Esophagus squamous epithelium (tissue), 5 donors: ENCODE measurements around the gene NAA10. TPM values are rescaled to one million over a fixed set of nuclear protein-coding genes. Genes with fewer than 3 reads are reported as not detected.

ENCODE experiments used
- DNase-seq: peaks from one replicate; lab custom pipeline; 2025; lab: John Stamatoyannopoulos, UW
- H3K27ac ChIP-seq, 4 donors: fragments of 200-600 bp; sonication (generic); one replicate each; pipeline ENCODE4 v1.5.1; 2016 to 2019; ENCODE audit warnings: mild to moderate bottlenecking in 1 of 4
- H3K27me3 ChIP-seq, 4 donors: fragments of 200-600 bp; sonication (generic); 1 replicate in 3 of 4; 2 replicates in 1 of 4; pipeline versions ENCODE4 v1.5.1 to v1.6.0; 2017 to 2021; ENCODE audit warnings: antibody characterized with exemption in 1 of 4
- H3K36me3 ChIP-seq, 3 donors: fragments of 200-600 bp; sonication (generic); one replicate each; pipeline ENCODE4 v1.5.1; 2016 to 2019
- H3K4me1 ChIP-seq, 3 donors: fragments of 200-600 bp; sonication (generic); one replicate each; pipeline ENCODE4 v1.5.1; 2017 to 2019
- H3K4me3 ChIP-seq, 4 donors: fragments of 200-600 bp; sonication (generic); 1 replicate in 3 of 4; 2 replicates in 1 of 4; pipeline ENCODE4 v1.5.1; 2016 to 2019; ENCODE audit warnings: mild to moderate bottlenecking in 2 of 4, moderate library complexity in 1 of 4
- H3K9me3 ChIP-seq, 3 donors: fragments of 200-600 bp; sonication (generic); one replicate each; pipeline ENCODE4 v1.5.1; 2016 to 2019
- POLR2A ChIP-seq, 4 donors: fragments of 450-650 bp; IDR thresholded peaks; one replicate each; pipeline ENCODE4 v1.6.1; 2017; ENCODE audit warnings: antibody characterized with exemption in 4 of 4, mild to moderate bottlenecking in 4 of 4, moderate library complexity in 3 of 4
- WGBS, 2 donors: methylation state at CpG; one replicate each; pipeline ENCODE4 v1.1.5; 2018; 5-methylcytosine and 5-hydroxymethylcytosine counted together
- intact Hi-C: fragments of 100-400 bp; cut with DNase I; formaldehyde crosslinking; loops from one replicate; pipeline ENCODE4 v1.15.0; 2022
- total RNA-seq, 4 donors: library from RNA; depleted of rRNA; stranded (reverse); fragments of >200 nt; gene quantifications; one replicate each; pipeline ENCODE4 v1.1.0, GENCODE V29; 2016
- TF ChIP-seq, protein P1 (sequence below), 6 experiments: fragments of 450-650 bp in 4 of 6; fragments of 200-600 bp in 2 of 6; sonication (generic) in 2 of 6; IDR thresholded peaks; one replicate each; pipeline ENCODE4 v1.5.1; 2016 to 2019; ENCODE audit warnings: antibody characterized with exemption in 6 of 6, mild to moderate bottlenecking in 4 of 6, moderate library complexity in 4 of 6
- donor health status: DM: yes; HTN: yes; CAD: no.

The NAA10 gene
- total RNA-seq, 4 donors from 2014 or later = 42.5 to 92.5 (median 87.6) TPM

GRCh38 chrX:153924149-153924861 lies 10.5 kb downstream of the NAA10 start:
- H3K4me3 ChIP-seq = peak overlapping the region in 2 of 4 donors; percentile 58 to 78
- H3K27ac ChIP-seq = peak overlapping the region in 3 of 4 donors; percentile 12 to 98 (median 97)
- no peak for DNase-seq
- intact Hi-C loops = no loop called here
- H3K36me3 ChIP-seq = no peaks in the 10 kb centered on the region
- H3K9me3 ChIP-seq = no peaks in the 10 kb centered on the region
- TF ChIP-seq, protein P1, sequence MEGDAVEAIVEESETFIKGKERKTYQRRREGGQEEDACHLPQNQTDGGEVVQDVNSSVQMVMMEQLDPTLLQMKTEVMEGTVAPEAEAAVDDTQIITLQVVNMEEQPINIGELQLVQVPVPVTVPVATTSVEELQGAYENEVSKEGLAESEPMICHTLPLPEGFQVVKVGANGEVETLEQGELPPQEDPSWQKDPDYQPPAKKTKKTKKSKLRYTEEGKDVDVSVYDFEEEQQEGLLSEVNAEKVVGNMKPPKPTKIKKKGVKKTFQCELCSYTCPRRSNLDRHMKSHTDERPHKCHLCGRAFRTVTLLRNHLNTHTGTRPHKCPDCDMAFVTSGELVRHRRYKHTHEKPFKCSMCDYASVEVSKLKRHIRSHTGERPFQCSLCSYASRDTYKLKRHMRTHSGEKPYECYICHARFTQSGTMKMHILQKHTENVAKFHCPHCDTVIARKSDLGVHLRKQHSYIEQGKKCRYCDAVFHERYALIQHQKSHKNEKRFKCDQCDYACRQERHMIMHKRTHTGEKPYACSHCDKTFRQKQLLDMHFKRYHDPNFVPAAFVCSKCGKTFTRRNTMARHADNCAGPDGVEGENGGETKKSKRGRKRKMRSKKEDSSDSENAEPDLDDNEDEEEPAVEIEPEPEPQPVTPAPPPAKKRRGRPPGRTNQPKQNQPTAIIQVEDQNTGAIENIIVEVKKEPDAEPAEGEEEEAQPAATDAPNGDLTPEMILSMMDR (IDR thresholded peaks at IDR 0.05) = peak in 4 of 6 experiments; percentile 6 to 27 (median 18)
- no peak for TF ChIP-seq POLR2A (IDR thresholded peaks at IDR 0.05)
- peaks cover 28 to 71% (median 28%) of the 10 kb centered on the region in 3 donors for H3K4me1 ChIP-seq
- no peaks in the 10 kb centered on the region for H3K27me3 ChIP-seq
- 14 to 34% methylated on average over 10 to 11 of the region's 14 CpGs for WGBS, 2 donors

DNA sequence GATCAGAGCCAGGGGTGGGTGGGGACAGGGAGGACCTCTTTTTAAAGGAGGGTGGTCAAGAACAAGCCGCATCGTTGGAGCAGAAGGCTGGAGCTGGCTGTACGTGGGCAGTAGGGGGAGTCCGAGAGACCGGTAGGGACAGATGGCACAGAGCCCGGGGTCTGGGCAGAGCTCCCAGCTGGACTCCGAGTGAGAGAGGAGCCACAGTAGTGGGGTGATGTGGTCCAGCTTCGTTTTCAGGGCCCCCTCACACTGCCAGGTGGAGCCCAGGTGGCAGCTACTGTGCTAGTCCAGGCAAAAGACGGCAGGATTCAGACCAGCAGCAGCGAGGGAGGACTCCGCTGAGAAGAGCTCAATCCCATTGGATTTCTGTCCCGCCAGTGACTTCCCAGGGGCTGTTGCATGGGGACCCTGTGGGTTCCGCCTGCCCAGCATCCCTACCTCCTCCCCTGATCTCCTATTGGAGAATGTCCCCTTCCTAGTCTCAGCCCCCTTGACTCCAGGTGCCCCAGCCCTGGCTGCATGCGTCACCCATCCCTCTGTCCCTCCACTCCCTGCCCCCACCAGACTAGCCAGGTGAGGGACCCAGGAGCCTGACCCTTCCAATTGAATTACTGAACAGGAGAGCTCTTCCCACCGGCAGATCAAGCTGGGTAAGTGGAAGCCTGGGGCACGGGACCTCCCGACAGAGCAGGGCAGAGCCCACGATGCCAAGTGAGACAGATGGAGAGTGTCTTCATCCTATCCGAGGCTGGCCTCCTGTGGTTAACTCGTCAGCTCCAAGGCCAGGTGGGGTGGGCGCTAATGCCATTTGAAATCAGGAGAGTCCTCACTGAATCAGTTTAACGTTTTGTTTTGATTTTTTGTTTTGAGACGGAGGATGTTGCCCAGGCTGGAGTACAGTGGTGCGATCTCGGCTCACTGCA lies 11.6 kb downstream of the NAA10 start:
- Histone ChIP-seq H3K4me1 (peaks cover 20 to 62% (median 22%) of the 10 kb centered on the region in 3 donors), H3K9me3 (no peaks in the 10 kb centered on the region), H3K4me3 (no peak overlapping the region), H3K27me3 (no peaks in the 10 kb centered on the region), H3K27ac (peak overlapping the region in 2 of 4 donors; percentile 97 to 98), H3K36me3 (no peaks in the 10 kb centered on the region)
- DNase-seq = no peak
- WGBS, 2 donors = 58% methylated on average over 15 of the region's 25 CpGs; no CpG with 5 or more reads in 1 of the 2 donors
- intact Hi-C loops = no loop called here
- TF ChIP-seq, protein P1 (IDR thresholded peaks at IDR 0.05) = peak in 1 of 6 experiments; percentile 39
- TF ChIP-seq POLR2A (IDR thresholded peaks at IDR 0.05) = no peak

DNA sequence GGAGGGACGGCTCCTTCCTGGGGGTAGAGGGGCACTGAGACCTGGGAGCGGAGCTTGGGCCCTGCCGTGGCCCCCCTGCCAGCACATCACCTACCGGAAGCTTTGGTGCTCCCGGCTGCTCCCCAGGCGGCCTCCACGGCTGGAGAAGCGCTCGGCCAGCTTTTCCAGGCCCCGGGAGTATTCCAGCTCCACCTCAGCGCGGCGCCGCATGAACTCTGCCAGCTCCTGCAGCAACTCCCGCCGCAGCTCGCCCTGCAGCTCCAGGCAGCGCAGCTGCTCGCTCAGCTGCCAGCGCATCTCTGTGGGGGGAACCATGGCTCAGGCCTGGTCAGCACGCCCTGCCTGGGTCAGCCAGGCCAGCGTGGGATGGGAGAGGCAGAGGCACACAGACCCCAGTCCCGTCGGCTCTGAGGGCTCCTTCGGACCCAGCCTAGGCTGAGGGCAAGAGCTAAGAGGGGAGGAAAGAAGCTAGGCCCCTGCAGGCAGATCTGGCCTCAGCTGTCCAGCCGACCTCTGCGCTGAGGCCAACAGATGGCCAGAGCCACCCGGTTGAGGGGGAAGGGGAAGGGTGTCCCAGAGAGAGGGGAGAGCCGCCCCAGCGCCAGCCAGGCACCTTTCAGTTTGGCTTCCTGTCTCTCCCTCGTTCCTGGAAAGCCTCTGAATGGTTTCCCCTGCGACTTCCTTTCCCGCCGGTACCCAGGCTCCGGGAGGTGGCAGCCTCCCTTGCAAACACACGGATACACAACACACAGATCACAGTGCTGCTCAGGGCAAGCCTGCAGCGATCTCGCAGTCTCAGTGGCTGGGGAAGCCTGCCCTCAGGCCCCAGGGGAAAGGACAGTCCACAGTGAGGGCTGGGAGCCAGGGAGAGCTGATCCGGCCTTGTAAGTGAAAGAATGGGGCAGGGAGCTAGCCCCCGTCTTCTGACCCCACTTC lies 13.1 kb downstream of the NAA10 start:
- 49% methylated on average over 5 of the region's 40 CpGs; no CpG with 5 or more reads in 1 of the 2 donors for WGBS, 2 donors
- Histone ChIP-seq H3K36me3 (no peaks in the 10 kb centered on the region), H3K4me3 (peak overlapping the region in 1 of 4 donors; percentile 25), H3K9me3 (no peaks in the 10 kb centered on the region), H3K4me1 (peaks cover 11 to 59% (median 11%) of the 10 kb centered on the region in 3 donors), H3K27me3 (no peaks in the 10 kb centered on the region), H3K27ac (peak overlapping the region in 2 of 4 donors; percentile 6 to 14)
- DNase-seq = no peak
- TF ChIP-seq, protein P1 (IDR thresholded peaks at IDR 0.05) = no peak
- TF ChIP-seq POLR2A (IDR thresholded peaks at IDR 0.05) = no peak
- intact Hi-C loops = no loop called here

DNA sequence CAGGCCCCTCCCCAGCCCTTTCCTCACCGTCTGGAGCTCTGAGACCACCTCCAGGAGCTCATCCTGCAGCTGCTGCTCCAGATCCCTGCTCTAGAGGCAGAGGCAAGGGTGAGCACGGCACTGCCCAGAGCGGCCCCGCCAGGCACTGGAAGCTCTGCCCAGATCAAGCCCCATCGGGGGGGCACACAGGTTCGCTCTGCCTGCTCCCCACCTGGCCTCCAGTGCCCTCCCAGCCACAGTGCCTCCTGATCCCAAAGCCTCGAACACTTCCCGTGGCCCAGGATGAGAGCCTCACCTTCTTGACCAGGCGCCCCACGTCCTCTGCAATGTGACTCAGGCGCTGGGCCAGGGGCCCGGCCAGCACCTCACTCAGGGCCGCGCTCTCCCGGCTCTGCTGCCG lies 13.8 kb downstream of the NAA10 start:
- TF ChIP-seq, protein P1 (IDR thresholded peaks at IDR 0.05) = no peak
- TF ChIP-seq POLR2A (IDR thresholded peaks at IDR 0.05) = no peak
- Histone ChIP-seq H3K27me3 (no peaks in the 10 kb centered on the region), H3K4me1 (peaks cover 6 to 52% (median 9%) of the 10 kb centered on the region in 3 donors), H3K4me3 (peak overlapping the region in 1 of 4 donors; percentile 25), H3K27ac (no peak overlapping the region), H3K9me3 (no peaks in the 10 kb centered on the region), H3K36me3 (no peaks in the 10 kb centered on the region)
- intact Hi-C loops = no loop called here
- DNase-seq = no peak
- 40% methylated on average over 1 of the region's 16 CpGs; no CpG with 5 or more reads in 1 of the 2 donors for WGBS, 2 donors
